Activated CD8-positive, alpha-beta T cell treated with anti-CD3 and anti-CD28 coated beads for 36 hours (primary cell): ENCODE results near the gene STPG4. TPM values are rescaled to one million over a fixed set of nuclear protein-coding genes. Genes with fewer than 3 reads are reported as not detected.

Source experiments
- ATAC-seq: fragments of 200-7000 bp; cut with Tn5 transposase; one replicate; pipeline ENCODE4 v1.10.0; 2021; ENCODE audit warnings: mild to moderate bottlenecking, moderate library complexity
- CTCF ChIA-PET: fragments of 350-600 bp; sonication (Branson Sonifier 250); formaldehyde crosslinking; loops from one replicate; lab custom pipeline; 2021; ENCODE audit warnings: antibody characterized with exemption; lab: Charles Lee
- POLR2A ChIA-PET: fragments of 350-600 bp; sonication (Branson Sonifier 250); formaldehyde crosslinking; loops from one replicate; lab custom pipeline; 2021; ENCODE audit warnings: antibody characterized with exemption; lab: Charles Lee
- DNase-seq: peaks from one replicate; pipeline ENCODE4 v3.0.0-alpha.2; 2020
- H3K27ac Mint-ChIP-seq: one replicate; pipeline ENCODE4 v1.8.0; 2021; ENCODE audit warnings: mild to moderate bottlenecking, mixed read lengths
- H3K27me3 Mint-ChIP-seq: one replicate; pipeline ENCODE4 v1.8.0; 2021; ENCODE audit warnings: mixed read lengths
- H3K36me3 Mint-ChIP-seq: one replicate; pipeline ENCODE4 v1.8.0; 2021; ENCODE audit warnings: low read depth, mixed read lengths
- H3K4me1 Mint-ChIP-seq: one replicate; pipeline ENCODE4 v1.8.0; 2021; ENCODE audit warnings: low read depth, mixed read lengths
- H3K4me3 Mint-ChIP-seq: one replicate; pipeline ENCODE4 v1.8.0; 2021; ENCODE audit warnings: mild to moderate bottlenecking, moderate library complexity, mixed read lengths
- H3K9me3 Mint-ChIP-seq: one replicate; pipeline ENCODE4 v1.8.0; 2021; ENCODE audit warnings: mixed read lengths
- intact Hi-C: fragments of 100-400 bp; cut with micrococcal nuclease; formaldehyde crosslinking; loops from one replicate; pipeline ENCODE4 v1.10.0; 2022
- total RNA-seq, 2 experiments: library from RNA; stranded (reverse); gene quantifications; one replicate each; pipeline ENCODE4 v1.2.3, GENCODE V29; 2021
- TF ChIP-seq, protein P1 (sequence below): fragments of 200-600 bp; IDR thresholded peaks from one replicate; pipeline ENCODE4 v1.8.0; 2022; ENCODE audit warnings: antibody characterized with exemption, mild to moderate bottlenecking

The STPG4 gene
- total RNA-seq, 2 experiments from 2014 or later: not detected

- peaks cover 8% of the 10 kb centered on the region for H3K36me3 Mint-ChIP-seq
- TF ChIP-seq, protein P1, sequence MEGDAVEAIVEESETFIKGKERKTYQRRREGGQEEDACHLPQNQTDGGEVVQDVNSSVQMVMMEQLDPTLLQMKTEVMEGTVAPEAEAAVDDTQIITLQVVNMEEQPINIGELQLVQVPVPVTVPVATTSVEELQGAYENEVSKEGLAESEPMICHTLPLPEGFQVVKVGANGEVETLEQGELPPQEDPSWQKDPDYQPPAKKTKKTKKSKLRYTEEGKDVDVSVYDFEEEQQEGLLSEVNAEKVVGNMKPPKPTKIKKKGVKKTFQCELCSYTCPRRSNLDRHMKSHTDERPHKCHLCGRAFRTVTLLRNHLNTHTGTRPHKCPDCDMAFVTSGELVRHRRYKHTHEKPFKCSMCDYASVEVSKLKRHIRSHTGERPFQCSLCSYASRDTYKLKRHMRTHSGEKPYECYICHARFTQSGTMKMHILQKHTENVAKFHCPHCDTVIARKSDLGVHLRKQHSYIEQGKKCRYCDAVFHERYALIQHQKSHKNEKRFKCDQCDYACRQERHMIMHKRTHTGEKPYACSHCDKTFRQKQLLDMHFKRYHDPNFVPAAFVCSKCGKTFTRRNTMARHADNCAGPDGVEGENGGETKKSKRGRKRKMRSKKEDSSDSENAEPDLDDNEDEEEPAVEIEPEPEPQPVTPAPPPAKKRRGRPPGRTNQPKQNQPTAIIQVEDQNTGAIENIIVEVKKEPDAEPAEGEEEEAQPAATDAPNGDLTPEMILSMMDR: no peak
- H3K27me3 Mint-ChIP-seq: no peaks in the 10 kb centered on the region
- H3K4me1 Mint-ChIP-seq: peaks cover 22% of the 10 kb centered on the region
- no peak for ATAC-seq
- DNase-seq: no peak
- H3K9me3 Mint-ChIP-seq: no peaks in the 10 kb centered on the region
- no peak overlapping the region for H3K4me3 Mint-ChIP-seq
- peak overlapping the region; percentile 44 for H3K27ac Mint-ChIP-seq
- ChIA-PET POLR2A (interaction anchor here (0.8 kb wide), 1 partner anchor 12 kb away, joined by 3 read pairs; no protein-coding TSS in a partner anchor), CTCF (no interaction called here)
- intact Hi-C loops: no loop called here
Measured at GRCh38 chr2:47057687-47058002, 97.5 kb downstream of the STPG4 start.

DNA sequence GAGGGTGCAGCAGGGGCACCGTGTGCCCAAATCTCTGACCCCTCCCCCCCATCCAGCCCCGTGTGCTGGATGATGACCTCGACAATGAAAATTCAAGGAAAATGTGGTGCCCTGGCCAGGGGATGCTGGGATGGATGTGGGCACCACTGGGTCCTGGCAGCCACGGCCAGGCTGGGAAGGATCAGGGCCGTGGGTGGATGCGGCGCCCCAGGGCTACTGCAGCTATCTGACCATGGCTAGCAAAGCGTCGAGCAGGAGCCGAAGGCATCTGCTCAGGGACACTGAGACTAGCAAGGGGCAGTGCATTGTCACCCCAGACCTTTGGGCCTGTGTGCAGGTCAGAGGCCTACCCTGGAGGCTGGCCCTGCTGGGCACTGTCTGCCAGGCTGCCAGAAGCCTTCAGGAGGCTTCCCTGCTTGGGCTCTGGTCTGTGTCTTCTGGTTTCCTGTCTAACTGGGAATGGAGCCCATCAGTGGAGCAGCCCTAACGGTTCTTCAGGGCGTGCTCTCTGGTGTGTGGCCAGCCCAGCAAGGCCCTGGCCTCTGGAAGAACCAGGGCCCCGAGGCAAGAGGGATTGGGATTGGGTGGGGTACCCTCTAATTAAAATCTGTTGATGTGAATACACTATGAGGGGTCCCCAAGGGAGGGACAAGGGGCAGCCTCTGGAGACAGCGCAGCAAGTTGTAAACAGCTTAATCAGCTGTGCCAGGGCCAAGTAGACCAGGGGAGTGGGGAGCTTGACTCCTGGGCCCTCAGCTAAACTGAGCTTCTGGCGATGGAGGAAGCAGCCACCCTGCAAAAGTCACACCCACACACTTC is 98.0 kb downstream of the STPG4 start:
- Mint-ChIP-seq H3K36me3 (peaks cover 13% of the 10 kb centered on the region), H3K27ac (peak overlapping the region; percentile 44), H3K27me3 (no peaks in the 10 kb centered on the region), H3K9me3 (no peaks in the 10 kb centered on the region), H3K4me1 (peaks cover 22% of the 10 kb centered on the region), H3K4me3 (no peak overlapping the region)
- ChIA-PET CTCF (no interaction called here), POLR2A (interaction anchor here (0.8 kb wide), 1 partner anchor 13 kb away, joined by 3 read pairs; no protein-coding TSS in a partner anchor)
- ATAC-seq (peak; percentile 55), DNase-seq (peak; percentile 16)
- TF ChIP-seq, protein P1: no peak
- intact Hi-C loops: no loop called here

GRCh38 chr2:47056374-47056773 is 98.7 kb downstream of the STPG4 start:
- Mint-ChIP-seq H3K4me3 (no peak overlapping the region), H3K27ac (peak overlapping the region; percentile 34), H3K9me3 (no peaks in the 10 kb centered on the region), H3K36me3 (peaks cover 16% of the 10 kb centered on the region), H3K27me3 (no peaks in the 10 kb centered on the region), H3K4me1 (peaks cover 22% of the 10 kb centered on the region)
- CTCF ChIA-PET: no interaction called here
- intact Hi-C loops: no loop called here
- no peak for DNase-seq
- TF ChIP-seq, protein P1: no peak
- ATAC-seq: no peak
- POLR2A ChIA-PET: no interaction called here

GRCh38 chr2:47054868-47055267 is 100.2 kb downstream of the STPG4 start:
- ATAC-seq (no peak), DNase-seq (no peak)
- Mint-ChIP-seq H3K4me3 (no peak overlapping the region), H3K27me3 (no peaks in the 10 kb centered on the region), H3K27ac (no peak overlapping the region), H3K36me3 (peaks cover 27% of the 10 kb centered on the region), H3K4me1 (peaks cover 22% of the 10 kb centered on the region), H3K9me3 (no peaks in the 10 kb centered on the region)
- POLR2A ChIA-PET: interaction anchor here (1.3 kb wide), 1 partner anchor 18 kb away, joined by 6 read pairs; no protein-coding TSS in a partner anchor
- TF ChIP-seq, protein P1: no peak
- intact Hi-C loops: no loop called here
- CTCF ChIA-PET: no interaction called here

DNA sequence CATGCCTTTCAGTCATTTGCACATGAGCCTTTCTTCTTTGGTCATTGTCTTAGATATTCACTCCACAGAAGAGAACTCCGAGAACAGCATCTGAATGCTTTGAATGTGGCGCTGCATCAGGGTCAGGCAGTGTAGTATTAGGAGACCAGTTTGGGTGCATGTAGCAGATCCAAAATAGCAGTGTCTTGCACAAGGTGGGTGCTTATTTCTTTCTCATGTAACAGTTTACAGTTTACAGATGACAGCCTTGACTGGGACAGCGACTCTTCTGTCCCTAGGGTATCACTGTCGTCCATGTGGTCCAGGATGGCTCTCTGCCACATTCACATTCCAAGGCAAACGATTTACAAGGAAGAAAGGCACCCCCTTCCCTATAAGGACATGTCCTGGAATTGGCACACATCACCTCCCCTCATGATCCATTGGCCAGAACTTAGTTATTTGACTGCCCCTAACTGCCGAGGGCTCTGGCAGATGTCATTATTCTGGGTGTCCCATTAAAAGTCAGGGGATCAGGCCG is 101.0 kb downstream of the STPG4 start:
- no peaks in the 10 kb centered on the region for H3K9me3 Mint-ChIP-seq
- intact Hi-C loops: no loop called here
- TF ChIP-seq, protein P1: no peak
- DNase-seq (no peak), ATAC-seq (no peak)
- ChIA-PET CTCF (no interaction called here), POLR2A (no interaction called here)
- H3K4me1 Mint-ChIP-seq: peaks cover 22% of the 10 kb centered on the region
- H3K27ac Mint-ChIP-seq: no peak overlapping the region
- no peak overlapping the region for H3K4me3 Mint-ChIP-seq
- no peaks in the 10 kb centered on the region for H3K27me3 Mint-ChIP-seq
- H3K36me3 Mint-ChIP-seq: peaks cover 24% of the 10 kb centered on the region
